OCI-LY7 (cell line): ENCODE results near the gene ACSS1.

Experiments
- CTCF ChIP-seq: fragments of 200-600 bp; sonication (generic); conservative IDR thresholded peaks from 2 replicates; pipeline ENCODE4 v1.5.1; 2014; ENCODE audit warnings: mild to moderate bottlenecking, antibody characterized with exemption, low read length, moderate library complexity, mixed read lengths
- EZH2phosphoT487 ChIP-seq: fragments of 200-600 bp; sonication (generic); IDR thresholded peaks from 2 replicates; pipeline ENCODE4 v1.6.1; 2018; ENCODE audit warnings: low read depth, borderline replicate concordance, mild to moderate bottlenecking, mixed run types, antibody characterized with exemption, low read length, moderate library complexity, mixed read lengths

- no peak for TF ChIP-seq CTCF
- TF ChIP-seq EZH2phosphoT487: no peak
Observed at GRCh38 chr20:25084626-25085187, 26.8 kb upstream of the ACSS1 start.
